H4 (cell line): ENCODE data around the gene MIA3. TPM values are rescaled to one million over a fixed set of nuclear protein-coding genes. Genes with fewer than 3 reads are reported as not detected.
"Not testable (repeated sequence)": the region's sequence is repeated elsewhere in the genome, so short reads cannot be mapped to it uniquely, and the experiment has no call there.

Experiments
- DNase-seq: peaks from one replicate; pipeline ENCODE4 v3.0.0-alpha.2; 2015; ENCODE audit warnings: low spot score
- total RNA-seq: library from RNA; depleted of rRNA; stranded (reverse); fragments of >200 nt; shearing (Covaris generic); gene quantifications from 2 replicates; pipeline ENCODE4 v1.2.3, GENCODE V29; 2014; rRNA removed

The MIA3 gene
- total RNA-seq, 1 experiment from 2014 or later: 26.5 TPM

GRCh38 chr1:222669107-222669506, 51.2 kb downstream of the MIA3 start:
- not testable (repeated sequence) for DNase-seq

DNA sequence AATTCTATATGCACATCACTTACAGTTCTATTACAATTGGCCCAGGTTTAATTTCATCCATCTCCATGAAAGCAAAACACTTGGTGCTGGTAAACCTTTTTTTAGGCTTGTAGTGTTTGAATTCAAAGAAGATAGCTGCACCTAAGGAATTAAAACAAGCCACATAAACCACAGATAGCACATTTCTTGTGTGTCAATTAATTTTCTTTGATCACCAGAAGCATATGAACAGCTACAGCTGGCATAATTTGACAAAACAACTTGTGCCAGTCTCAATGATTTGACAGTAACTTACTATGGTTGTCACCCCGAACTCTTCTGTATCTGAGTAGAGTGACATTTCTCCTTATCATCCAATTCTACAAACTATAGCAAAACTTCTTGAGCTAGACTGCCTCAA, 52.2 kb downstream of the MIA3 start:
- no peak for DNase-seq

GRCh38 chr1:222680080-222680479, 62.2 kb downstream of the MIA3 start:
- no peak for DNase-seq

GRCh38 chr1:222691016-222691415, 73.1 kb downstream of the MIA3 start:
- no peak for DNase-seq

GRCh38 chr1:222694927-222695326, 77.0 kb downstream of the MIA3 start:
- no peak for DNase-seq

DNA sequence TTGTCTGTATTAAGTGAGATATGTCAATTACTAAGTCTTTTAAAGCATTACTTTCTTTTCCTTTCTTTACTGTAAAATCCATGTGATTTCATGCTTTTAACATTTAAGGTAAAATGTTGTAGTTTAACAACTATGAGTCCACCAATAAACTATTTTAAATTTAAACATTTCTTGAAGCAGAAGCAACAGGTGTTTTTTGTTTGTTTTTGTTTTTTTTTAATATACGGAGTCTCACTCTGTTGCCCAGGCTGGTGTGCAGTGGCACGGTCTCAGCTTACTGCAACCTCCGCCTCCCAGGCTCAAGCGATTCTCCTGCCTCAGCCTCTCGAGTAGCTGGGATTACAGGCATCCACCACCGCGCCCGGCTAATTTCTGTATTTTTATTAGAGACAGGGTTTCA, 78.8 kb downstream of the MIA3 start:
- DNase-seq: no peak

- no peak for DNase-seq
Observed at GRCh38 chr1:222697203-222697602, 79.3 kb downstream of the MIA3 start.

DNA sequence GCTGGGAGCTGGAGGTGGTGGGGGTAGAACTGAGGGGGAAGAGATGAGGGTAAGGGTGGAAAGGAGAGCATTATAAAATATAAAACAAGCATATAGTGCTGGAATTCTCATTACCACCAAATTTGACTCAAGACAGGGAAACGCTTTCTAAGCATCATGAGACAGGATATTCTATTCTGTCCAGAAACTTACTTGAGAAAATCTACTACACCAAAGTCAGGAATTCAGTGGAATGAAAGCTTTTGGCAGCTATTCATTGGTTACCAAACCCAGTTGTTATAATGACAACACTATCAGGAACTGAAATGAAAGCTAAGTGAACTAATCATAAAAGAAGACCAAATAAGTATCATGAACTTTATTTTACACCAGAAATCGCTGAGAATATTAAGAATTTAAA, 79.9 kb downstream of the MIA3 start:
- no peak for DNase-seq

DNA sequence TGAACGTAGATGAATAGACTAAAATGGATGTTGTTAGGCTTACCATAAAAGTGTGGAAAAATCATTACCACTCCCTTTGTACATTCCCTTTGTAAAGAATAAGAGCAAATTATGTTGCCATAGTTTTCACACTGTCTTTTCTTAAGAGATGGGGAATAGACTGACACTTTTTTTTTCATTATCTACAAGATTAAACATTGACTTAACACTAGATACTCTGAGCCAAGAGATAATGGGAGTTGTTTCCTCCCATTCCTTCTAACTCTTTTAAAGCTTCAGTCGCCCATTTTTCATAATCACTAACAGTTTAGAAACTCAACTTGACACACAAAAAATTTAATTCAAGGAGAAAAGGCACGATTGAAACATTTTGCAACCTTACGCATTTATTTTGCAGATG, 84.3 kb downstream of the MIA3 start:
- DNase-seq: no peak

DNA sequence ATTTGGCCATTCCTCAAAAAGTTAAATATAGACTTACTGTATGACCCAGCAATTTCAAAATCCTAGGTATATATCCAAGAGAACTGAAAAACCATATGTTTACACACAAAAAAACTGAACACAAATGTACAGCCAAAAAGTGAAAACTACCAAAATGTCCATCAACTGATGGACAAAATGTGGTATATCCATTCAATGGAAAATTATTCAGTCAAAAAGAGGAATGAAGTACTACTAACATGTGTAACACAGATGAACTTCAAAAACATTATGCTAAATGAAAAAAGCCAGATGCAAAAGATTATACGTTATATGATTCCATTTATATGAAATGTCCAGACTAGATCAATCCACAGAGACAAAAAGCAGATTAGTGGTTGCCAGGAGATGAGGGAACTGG, 86.4 kb downstream of the MIA3 start:
- DNase-seq: no peak

DNA sequence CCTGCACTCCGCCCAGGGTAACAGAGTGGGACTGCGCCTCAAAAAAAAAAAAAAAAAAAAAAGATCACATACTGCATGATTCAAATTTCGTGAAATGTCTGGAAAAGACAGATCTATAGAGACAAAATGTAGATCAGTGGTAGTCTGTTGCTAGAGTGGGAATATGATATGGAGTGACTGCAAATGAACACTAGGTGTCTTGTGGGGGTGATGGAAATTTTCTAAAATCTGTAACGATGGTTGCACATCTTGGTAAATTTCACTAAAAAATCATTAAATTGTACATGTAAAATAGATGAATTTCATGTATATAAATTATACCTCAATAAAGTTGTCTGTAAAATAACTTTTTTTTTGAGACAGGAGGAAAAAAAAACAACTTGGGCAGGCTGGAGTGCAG, 88.9 kb downstream of the MIA3 start:
- no peak for DNase-seq

DNA sequence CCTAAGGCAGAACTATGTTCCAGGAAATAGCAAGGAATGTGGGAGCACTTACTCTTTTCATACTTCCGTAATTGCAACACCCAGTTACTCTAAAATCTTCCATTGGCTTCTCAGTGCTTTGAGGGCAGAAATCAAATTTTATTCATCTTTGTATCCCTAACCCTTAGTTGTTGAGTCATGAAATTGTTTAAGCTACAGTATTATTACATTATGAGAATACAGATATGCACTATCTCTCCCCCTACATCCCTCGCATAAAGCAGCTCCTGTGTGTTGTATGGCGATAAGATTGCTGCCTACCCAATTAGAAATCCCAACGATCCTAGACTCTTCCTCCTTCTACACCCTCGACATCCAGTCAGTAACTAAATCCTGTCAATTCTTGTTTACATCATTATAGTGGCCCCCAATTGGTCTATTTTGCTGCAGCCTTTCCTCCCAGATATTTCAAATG, 91.8 kb downstream of the MIA3 start:
- DNase-seq: no peak

DNA sequence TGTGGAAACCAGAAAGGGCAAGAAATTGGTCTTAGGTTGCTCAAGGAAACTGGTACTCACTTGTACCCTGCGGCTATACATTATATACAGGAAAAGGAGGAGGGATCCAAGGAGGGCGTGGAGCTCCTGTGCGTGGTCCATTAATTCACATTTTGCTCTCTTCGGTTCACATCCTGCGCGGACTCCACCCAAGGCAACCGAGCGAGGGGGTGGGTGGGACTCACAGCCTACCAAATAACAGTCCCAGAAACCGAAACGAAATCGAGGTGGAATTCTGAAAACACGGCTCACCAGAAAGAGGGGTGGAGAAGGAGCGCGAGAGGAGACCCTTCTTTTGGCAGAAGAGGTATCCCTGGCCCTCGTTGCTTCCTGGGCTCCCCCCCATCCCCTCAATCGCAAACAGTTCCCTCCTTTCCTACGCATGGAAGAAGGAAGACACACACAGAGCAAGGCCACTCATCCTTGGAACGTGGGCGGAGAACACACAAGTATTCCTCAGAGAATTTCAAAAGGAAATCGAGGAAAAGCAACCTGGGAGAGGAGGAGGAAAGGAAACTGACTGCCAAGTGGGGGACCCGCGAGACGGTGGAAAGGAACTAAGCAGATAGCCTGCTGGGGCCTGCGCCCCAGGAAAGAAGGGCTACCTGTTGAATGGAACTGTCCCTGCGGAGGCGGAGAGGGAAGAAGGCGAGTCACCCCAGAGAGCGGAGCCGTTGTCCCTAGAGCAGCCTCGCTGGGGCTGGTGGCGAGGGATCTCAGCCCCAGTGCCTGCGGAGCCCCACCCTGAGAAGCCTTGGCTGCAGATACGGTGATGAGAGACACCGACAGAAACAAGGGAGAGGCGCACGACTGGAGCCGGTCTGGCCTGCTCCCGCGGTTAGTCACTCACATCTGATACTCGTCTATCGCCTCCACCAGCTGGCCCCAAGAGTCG, 93.7 kb downstream of the MIA3 start:
- peak; percentile 52 for DNase-seq

GRCh38 chr1:222712253-222713090, 94.6 kb downstream of the MIA3 start, which contains the start of the genes AIDA and BROX:
Gene AIDA, minus strand, starts transcription at chr1:222712491. Its CDS starts 174 bp downstream, at chr1:222712317.
Gene BROX, plus strand, starts transcription at chr1:222712564. Its CDS starts 3,136 bp downstream, at chr1:222715700.
- peak; percentile 70 for DNase-seq

- peak; percentile 96 for DNase-seq
Observed at GRCh38 chr1:222713091-222713961, 95.4 kb downstream of the MIA3 start.

GRCh38 chr1:222716393-222716792, 98.5 kb downstream of the MIA3 start:
- no peak for DNase-seq

Other genes with a start within 250 kb of the MIA3 start
- 20.9 and 22.5 TPM in 2 replicates for gene HHIPL2, start 70.0 kb upstream of the MIA3 start, total RNA-seq
- gene TAF1A, start 28.2 kb upstream of the MIA3 start, total RNA-seq: 9.2 and 16.3 TPM in 2 replicates
- gene AIDA, start 94.4 kb downstream of the MIA3 start, total RNA-seq: 20.1 and 25.5 TPM in 2 replicates
- gene BROX, start 94.5 kb downstream of the MIA3 start, total RNA-seq: 58.3 and 61.2 TPM in 2 replicates
- not detected in 2 replicates for gene FAM177B, start 119.1 kb downstream of the MIA3 start, total RNA-seq
- gene DISP1, start 196.9 kb downstream of the MIA3 start, total RNA-seq: 2.7 and 3.8 TPM in 2 replicates